Activated T-helper 2 cell treated with anti-CD3 and anti-CD28 coated beads, Interferon-gamma antibody, Interleukin-2, Interleukin-4, amounts not matched to agents 10 μg/mL and 5 μg/mL and 100 μg/mL, durations not matched to agents 14 hours and 24 hours and 36 hours (primary cell): ENCODE measurements around the gene MCRIP2. TPM values are rescaled to one million over a fixed set of nuclear protein-coding genes. Genes with fewer than 3 reads are reported as not detected.

Source experiments
- DNase-seq: peaks from one replicate; pipeline ENCODE4 v3.0.0; 2021; ENCODE audit warnings: low spot score
- H3K27ac Mint-ChIP-seq: one replicate; pipeline ENCODE4 v1.8.0; 2021; ENCODE audit warnings: mixed read lengths
- H3K27me3 Mint-ChIP-seq: one replicate; pipeline ENCODE4 v1.8.0; 2021; ENCODE audit warnings: low read depth, mixed read lengths
- H3K36me3 Mint-ChIP-seq: one replicate; pipeline ENCODE4 v1.8.0; 2021; ENCODE audit warnings: low read depth, mixed read lengths
- H3K4me1 Mint-ChIP-seq: one replicate; pipeline ENCODE4 v1.8.0; 2021; ENCODE audit warnings: low read depth, mixed read lengths
- H3K4me3 Mint-ChIP-seq: one replicate; pipeline ENCODE4 v1.8.0; 2021; ENCODE audit warnings: low read depth, mild to moderate bottlenecking, moderate library complexity, mixed read lengths
- H3K9me3 Mint-ChIP-seq: one replicate; pipeline ENCODE4 v1.8.0; 2021; ENCODE audit warnings: mixed read lengths
- intact Hi-C: fragments of 100-400 bp; cut with micrococcal nuclease; formaldehyde crosslinking; loops from one replicate; pipeline ENCODE4 v1.15.1; 2023
- total RNA-seq: library from RNA; stranded (reverse); gene quantifications from 2 replicates; pipeline ENCODE4 v1.2.3, GENCODE V29; 2022

Gene MCRIP2
- total RNA-seq, 1 donor from 2014 or later = 62.6 TPM

DNA sequence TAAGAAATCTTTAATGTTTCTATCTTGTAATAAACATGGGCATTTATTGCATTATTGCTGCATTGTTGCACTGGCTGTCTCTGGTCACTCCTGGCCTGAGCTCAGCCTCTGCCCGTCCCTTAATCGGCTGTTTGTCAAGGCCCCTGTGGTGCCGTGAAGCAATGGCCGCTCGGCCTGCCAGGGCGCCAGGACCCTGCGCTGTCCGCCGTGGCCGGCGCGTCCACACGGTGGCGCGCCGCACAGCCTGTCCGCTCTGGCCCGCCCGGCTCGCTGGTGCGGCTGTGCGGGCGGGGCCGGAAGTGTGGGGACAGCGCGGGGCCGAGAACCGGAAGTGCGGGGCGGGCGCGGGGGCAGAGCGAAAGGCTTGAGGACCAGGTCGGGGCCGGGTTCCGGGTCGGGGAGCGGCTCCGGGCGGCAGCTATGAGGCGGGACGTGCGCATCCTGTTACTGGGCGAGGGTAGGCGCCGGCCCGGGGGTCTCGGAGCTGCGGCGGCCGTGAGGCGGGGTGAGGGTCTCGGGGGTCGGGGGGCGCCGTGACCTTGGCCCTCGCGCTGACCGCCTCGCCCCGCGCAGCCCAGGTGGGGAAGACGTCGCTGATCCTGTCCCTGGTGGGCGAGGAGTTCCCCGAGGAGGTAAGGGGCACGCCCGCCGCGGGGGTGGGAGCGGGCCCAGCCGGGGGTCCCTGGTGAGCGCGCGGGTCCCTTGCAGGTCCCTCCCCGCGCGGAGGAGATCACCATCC lies 26.3 kb downstream of the MCRIP2 start, which contains the start of gene RHOT2:
RHOT2 (plus strand) TSS at position 353 of the 739 bp plus-strand sequence; CDS start at position 421, 68 bp downstream.
- Mint-ChIP-seq H3K27me3 (no peaks in the 10 kb centered on the region), H3K36me3 (peaks cover 8% of the 10 kb centered on the region), H3K4me1 (peaks cover 4% of the 10 kb centered on the region), H3K9me3 (no peaks in the 10 kb centered on the region), H3K4me3 (peak within 1 kb of the TSS; percentile 79), H3K27ac (peak within 1 kb of the TSS; percentile 80)
- intact Hi-C loops = no loop called here
- peak; percentile 93 for DNase-seq

DNA sequence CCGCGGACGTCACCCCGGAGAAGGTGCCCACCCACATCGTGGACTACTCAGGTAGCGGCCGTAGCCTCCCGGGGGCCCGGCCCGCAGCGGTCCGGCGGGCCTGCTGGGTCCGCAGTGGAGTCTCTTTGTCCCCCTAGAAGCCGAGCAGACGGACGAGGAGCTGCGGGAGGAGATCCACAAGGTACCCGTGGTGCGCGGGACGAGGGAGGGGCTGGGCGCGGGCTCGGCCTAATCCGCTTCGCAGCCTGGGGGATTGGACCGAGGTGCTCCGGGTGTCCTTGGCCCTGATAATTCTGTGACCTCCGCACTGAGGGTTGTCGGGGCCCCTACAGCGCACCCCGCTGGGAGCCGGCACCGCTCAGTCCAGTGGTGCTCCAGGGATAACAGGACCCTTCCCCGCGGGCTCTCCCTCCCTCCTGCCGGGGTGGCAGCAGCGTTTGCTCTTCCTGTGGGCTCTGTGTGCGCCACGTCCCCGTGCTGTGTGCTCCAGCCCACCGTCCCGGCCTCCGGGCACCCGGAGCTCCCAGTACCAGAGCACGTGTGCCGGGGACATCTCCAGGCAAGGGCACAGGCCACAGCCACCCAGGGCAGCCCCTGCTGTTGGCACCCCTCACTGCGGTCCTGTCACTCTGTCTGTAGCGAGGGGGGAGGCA lies 27.0 kb downstream of the MCRIP2 start:
- intact Hi-C loops = no loop called here
- H3K4me3 Mint-ChIP-seq = peak overlapping the region; percentile 79
- no peak for DNase-seq
- no peaks in the 10 kb centered on the region for H3K27me3 Mint-ChIP-seq
- peaks cover 4% of the 10 kb centered on the region for H3K4me1 Mint-ChIP-seq
- H3K27ac Mint-ChIP-seq = peak overlapping the region; percentile 58
- no peaks in the 10 kb centered on the region for H3K9me3 Mint-ChIP-seq
- H3K36me3 Mint-ChIP-seq = peaks cover 10% of the 10 kb centered on the region

DNA sequence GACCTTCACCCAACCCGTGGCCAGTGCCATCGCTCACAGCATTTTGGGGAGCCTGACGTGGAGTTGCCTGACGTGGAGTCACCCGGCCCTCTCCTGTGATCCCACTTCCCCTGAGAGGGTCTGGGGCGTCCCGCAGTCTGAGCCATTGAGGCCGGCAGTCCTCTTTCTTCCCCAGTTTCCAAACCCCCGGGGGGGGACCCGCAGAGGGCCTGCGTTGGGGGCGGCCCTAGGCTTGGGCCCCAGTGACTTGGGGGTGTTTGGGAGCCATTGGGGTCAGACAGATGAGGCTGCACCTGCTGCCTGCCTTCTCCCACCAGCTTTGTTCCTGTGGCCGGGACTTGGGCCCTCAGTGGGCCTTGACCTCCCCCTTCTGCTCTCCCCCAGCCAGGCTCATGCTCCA lies 28.0 kb downstream of the MCRIP2 start:
- H3K27ac Mint-ChIP-seq = no peak overlapping the region
- H3K36me3 Mint-ChIP-seq = peaks cover 10% of the 10 kb centered on the region
- no peaks in the 10 kb centered on the region for H3K9me3 Mint-ChIP-seq
- H3K27me3 Mint-ChIP-seq = no peaks in the 10 kb centered on the region
- peak overlapping the region; percentile 79 for H3K4me3 Mint-ChIP-seq
- no peak for DNase-seq
- intact Hi-C loops = no loop called here
- H3K4me1 Mint-ChIP-seq = peaks cover 4% of the 10 kb centered on the region

DNA sequence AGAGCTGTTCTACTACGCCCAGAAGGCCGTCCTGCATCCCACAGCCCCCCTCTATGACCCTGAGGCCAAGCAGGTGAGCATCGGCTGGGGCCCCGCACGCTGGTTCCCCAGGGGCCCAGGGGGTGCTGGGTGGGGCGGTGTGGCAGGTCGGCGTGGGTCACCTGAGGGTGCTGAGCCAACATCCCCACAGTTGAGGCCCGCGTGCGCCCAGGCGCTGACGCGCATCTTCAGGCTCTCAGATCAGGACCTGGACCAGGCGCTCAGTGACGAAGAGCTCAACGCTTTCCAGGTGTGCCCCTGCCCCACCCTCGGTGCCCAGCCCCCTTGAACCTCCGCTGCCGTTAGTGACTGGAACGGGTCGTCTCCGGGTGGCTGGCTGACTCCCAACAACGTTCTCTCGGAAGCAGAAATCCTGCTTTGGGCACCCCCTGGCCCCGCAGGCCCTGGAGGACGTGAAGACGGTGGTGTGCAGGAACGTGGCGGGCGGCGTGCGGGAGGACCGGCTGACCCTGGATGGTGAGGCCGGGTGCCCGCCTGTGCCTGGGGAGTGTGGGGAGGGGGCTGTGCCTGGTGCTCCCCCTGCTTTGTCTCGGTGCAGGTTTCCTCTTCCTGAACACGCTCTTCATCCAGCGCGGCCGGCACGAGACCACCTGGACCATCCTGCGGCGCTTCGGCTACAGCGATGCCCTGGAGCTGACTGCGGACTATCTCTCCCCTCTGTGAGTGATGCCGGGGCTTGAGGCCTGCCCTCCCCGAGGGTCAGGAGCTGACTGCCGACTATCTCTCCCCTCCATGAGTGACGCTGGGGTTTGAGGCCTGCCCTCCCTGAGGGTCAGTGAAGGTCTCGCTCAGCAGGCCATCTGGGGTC lies 29.1 kb downstream of the MCRIP2 start:
- Mint-ChIP-seq H3K9me3 (no peaks in the 10 kb centered on the region), H3K27ac (no peak overlapping the region), H3K4me1 (peaks cover 4% of the 10 kb centered on the region), H3K27me3 (peaks cover 4% of the 10 kb centered on the region), H3K4me3 (peak overlapping the region; percentile 26), H3K36me3 (peaks cover 10% of the 10 kb centered on the region)
- intact Hi-C loops = no loop called here
- DNase-seq = no peak

DNA sequence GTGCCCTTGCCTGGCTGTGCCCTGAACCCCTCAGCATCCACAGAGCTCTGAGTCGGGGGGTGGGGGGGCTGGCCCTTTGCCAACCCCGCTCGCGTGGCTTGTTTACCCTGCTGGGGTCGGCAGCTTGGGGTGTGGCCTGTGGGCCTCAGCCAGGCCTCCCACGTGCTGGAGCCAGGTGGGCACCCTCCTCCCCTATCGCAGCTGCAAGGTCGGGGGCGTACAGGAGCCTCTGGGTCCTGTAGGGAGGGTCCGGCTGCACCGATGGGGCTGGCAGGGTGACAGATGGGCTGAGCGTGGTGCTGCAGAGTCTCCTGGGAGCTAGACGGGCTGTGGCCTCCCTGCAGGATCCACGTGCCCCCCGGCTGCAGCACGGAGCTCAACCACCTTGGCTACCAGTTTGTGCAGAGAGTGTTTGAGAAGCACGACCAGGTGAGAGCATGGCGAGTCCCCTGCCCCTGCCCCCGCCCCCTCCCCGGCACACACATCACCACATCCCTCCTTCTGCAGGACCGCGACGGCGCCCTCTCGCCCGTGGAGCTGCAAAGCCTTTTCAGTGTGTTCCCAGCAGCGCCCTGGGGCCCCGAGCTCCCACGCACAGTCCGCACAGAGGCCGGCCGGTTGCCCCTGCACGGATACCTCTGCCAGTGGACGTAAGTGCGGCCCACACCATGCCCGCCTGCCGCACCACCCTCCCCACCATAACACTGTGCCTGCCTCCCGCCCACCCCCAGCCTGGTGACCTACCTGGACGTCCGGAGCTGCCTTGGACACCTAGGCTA lies 29.9 kb downstream of the MCRIP2 start:
- Mint-ChIP-seq H3K4me3 (no peak overlapping the region), H3K27me3 (peaks cover 4% of the 10 kb centered on the region), H3K27ac (no peak overlapping the region), H3K36me3 (peaks cover 10% of the 10 kb centered on the region), H3K4me1 (peaks cover 4% of the 10 kb centered on the region), H3K9me3 (no peaks in the 10 kb centered on the region)
- DNase-seq = no peak
- intact Hi-C loops = no loop called here

DNA sequence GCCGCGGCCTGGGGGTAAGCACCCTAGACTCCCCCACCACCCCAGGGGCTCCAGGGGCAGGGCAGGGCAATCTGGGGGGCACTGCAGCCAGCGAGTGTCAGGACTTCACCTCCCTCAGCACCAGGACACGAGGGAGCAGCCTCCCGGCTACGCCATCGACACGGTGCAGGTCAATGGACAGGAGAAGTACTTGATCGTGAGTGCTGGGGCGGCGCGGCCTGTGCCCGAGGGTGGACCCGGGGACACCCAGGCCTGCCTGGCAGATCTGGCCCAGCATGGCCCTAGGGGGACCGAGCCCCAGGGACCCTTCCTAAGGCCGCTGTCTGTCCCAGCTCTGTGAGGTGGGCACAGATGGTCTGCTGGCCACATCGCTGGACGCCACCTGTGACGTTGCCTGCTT lies 30.7 kb downstream of the MCRIP2 start:
- Mint-ChIP-seq H3K4me1 (peaks cover 4% of the 10 kb centered on the region), H3K4me3 (no peak overlapping the region), H3K36me3 (peaks cover 10% of the 10 kb centered on the region), H3K9me3 (no peaks in the 10 kb centered on the region), H3K27ac (no peak overlapping the region), H3K27me3 (peaks cover 4% of the 10 kb centered on the region)
- DNase-seq = no peak
- intact Hi-C loops = no loop called here

DNA sequence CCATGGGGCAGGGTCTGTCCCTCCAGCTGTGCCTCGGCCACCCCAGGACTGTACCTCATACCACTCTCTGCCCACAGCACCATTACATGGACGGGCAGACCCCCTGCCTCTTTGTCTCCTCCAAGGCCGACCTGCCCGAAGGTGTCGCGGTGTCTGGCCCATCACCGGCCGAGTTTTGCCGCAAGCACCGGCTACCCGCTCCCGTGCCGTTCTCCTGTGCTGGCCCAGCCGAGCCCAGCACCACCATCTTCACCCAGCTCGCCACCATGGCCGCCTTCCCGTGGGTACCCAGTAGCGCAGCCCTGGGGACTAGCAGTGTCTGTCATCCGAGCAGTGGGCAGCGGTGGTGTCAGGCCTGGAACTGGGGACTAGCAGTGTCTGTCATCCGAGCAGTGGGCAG lies 31.2 kb downstream of the MCRIP2 start:
- Mint-ChIP-seq H3K27ac (no peak overlapping the region), H3K36me3 (peaks cover 10% of the 10 kb centered on the region)

DNA sequence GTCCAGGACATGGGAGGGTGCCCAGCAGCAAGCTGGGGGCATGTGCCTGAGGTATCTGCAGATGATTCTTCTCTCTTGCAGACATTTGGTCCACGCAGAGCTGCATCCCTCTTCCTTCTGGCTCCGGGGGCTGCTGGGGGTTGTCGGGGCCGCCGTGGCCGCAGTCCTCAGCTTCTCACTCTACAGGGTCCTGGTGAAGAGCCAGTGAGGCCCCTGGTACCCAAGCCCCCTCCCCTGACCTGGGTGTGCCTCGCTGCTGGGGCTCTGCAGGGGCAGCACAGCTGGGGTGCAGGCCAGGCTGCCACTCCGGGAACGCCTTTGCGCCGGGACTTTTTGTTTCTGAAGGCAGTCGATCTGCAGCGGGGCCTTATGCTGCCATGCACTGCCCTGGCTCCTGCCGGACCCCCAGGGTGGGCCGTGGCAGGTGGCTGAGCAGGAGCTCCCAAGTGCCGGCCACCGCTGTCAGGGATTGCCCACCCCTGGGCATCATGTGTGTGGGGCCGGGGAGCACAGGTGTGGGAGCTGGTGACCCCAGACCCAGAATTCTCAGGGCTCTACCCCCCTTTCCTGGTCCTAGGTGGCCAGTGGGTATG lies 31.9 kb downstream of the MCRIP2 start:
- intact Hi-C loops = no loop called here
- no peak for DNase-seq
- no peak overlapping the region for H3K27ac Mint-ChIP-seq
- no peaks in the 10 kb centered on the region for H3K4me1 Mint-ChIP-seq
- peaks cover 4% of the 10 kb centered on the region for H3K27me3 Mint-ChIP-seq
- no peaks in the 10 kb centered on the region for H3K9me3 Mint-ChIP-seq
- H3K36me3 Mint-ChIP-seq = peaks cover 10% of the 10 kb centered on the region
- no peak overlapping the region for H3K4me3 Mint-ChIP-seq

More for the DNA sequence above, 31.2 kb downstream of the MCRIP2 start:
- Mint-ChIP-seq H3K4me3 (no peak overlapping the region), H3K9me3 (no peaks in the 10 kb centered on the region), H3K27me3 (peaks cover 4% of the 10 kb centered on the region), H3K4me1 (no peaks in the 10 kb centered on the region)
- no peak for DNase-seq
- intact Hi-C loops = no loop called here

DNA sequence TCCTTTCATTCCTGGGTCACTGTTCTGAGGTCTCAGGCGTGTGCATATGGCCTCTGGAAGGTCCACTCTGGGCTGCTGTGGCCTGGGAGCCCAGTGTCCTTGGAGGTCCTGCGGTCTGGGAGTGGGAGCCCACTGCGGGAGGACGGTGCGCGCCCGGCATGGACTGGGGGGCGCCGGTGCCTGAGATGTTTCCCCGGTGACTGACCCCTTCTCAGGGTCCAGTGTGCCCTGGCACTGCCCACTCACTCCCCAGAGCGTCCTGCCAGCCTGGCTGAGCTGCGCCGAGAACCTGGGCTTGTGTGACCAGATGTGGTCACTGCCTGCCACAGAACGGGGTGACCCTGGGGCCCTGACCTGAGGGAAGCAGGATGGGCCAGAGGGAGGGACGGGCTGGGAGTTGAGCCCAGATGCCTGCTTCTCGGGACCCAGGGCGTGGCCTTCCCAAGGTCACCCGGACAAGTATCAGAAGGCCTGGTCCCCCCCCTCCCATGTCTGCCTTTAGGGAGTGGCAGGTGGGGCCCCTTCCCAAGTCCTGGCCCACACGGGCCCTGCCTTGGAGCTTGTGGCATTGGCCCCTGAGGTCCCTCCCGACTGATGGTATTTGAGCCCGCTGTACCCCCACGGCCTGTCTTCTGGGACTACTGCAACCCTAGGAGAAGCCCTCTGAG lies 32.7 kb downstream of the MCRIP2 start:
- Mint-ChIP-seq H3K9me3 (no peaks in the 10 kb centered on the region), H3K4me3 (no peak overlapping the region), H3K27ac (no peak overlapping the region), H3K36me3 (peaks cover 10% of the 10 kb centered on the region), H3K27me3 (peaks cover 4% of the 10 kb centered on the region), H3K4me1 (peaks cover 3% of the 10 kb centered on the region)
- intact Hi-C loops = no loop called here
- no peak for DNase-seq

DNA sequence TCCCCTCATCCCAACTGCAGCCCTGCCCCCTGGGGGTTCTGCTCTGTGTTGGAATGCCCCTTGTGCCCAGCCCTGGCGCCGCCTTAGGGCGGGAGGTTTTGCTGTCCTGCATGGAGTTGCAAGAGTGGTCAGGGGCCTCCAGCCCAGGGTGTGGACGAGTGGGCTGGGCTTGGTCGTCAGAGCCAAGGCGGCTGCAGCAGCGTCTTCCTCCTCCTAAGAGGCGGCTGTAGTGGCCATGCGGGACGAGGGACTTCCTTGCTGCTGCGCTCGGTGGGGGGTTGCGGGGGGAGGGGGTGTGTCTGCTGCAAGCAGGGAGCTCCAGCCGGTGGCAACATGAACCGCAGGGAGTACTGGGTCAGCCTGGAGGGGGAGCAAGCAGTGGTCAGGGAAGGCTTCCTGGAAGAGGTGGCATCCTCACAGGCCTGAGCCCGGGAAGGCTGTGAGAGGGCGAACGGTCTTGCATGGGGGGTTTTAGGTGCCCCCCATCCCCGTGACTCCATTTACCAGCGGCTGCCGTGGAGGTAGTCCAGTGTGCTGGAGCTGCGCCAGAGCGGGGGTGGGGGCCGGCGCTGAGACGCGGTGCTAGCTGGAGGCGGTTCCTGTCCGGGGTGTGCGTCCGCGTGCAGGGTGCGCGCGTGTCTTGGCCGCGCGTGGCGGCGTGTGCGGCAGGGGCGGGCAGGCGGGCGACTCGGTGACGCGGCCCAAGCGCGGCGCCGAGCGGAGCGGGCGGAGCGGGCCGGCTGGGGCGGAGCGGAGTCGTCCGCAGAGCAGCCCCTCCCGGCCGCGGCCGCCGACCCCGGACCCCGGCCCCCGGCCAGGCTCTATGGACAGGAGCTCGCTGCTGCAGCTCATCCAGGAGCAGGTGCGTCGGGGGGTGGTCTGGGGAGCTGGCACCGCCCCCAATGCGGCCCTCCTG lies 33.6 kb downstream of the MCRIP2 start, which contains the start of gene RHBDL1:
RHBDL1 (plus strand) TSS at position 704 of the 916 bp plus-strand sequence; CDS start at position 824, 120 bp downstream.
- Mint-ChIP-seq H3K4me3 (peak within 1 kb of the TSS; percentile 21), H3K4me1 (peaks cover 3% of the 10 kb centered on the region), H3K36me3 (peaks cover 7% of the 10 kb centered on the region), H3K27ac (no peak within 1 kb of the TSS), H3K9me3 (no peaks in the 10 kb centered on the region), H3K27me3 (peaks cover 4% of the 10 kb centered on the region)
- no peak for DNase-seq
- intact Hi-C loops = no loop called here
